Activated CD8-positive, alpha-beta T cell treated with anti-CD3 and anti-CD28 coated beads for 36 hours (primary cell): ENCODE data around the gene ZFAND2B. TPM values are rescaled to one million over a fixed set of nuclear protein-coding genes. Genes with fewer than 3 reads are reported as not detected.

Experiments
- ATAC-seq: fragments of 200-7000 bp; cut with Tn5 transposase; one replicate; pipeline ENCODE4 v1.10.0; 2021; ENCODE audit warnings: mild to moderate bottlenecking, moderate library complexity
- CTCF ChIA-PET: fragments of 350-600 bp; sonication (Branson Sonifier 250); formaldehyde crosslinking; loops from one replicate; lab custom pipeline; 2021; ENCODE audit warnings: antibody characterized with exemption; lab: Charles Lee
- POLR2A ChIA-PET: fragments of 350-600 bp; sonication (Branson Sonifier 250); formaldehyde crosslinking; loops from one replicate; lab custom pipeline; 2021; ENCODE audit warnings: antibody characterized with exemption; lab: Charles Lee
- DNase-seq: peaks from one replicate; pipeline ENCODE4 v3.0.0-alpha.2; 2020
- H3K27ac Mint-ChIP-seq: one replicate; pipeline ENCODE4 v1.8.0; 2021; ENCODE audit warnings: mild to moderate bottlenecking, mixed read lengths
- H3K27me3 Mint-ChIP-seq: one replicate; pipeline ENCODE4 v1.8.0; 2021; ENCODE audit warnings: mixed read lengths
- H3K36me3 Mint-ChIP-seq: one replicate; pipeline ENCODE4 v1.8.0; 2021; ENCODE audit warnings: low read depth, mixed read lengths
- H3K4me1 Mint-ChIP-seq: one replicate; pipeline ENCODE4 v1.8.0; 2021; ENCODE audit warnings: low read depth, mixed read lengths
- H3K4me3 Mint-ChIP-seq: one replicate; pipeline ENCODE4 v1.8.0; 2021; ENCODE audit warnings: mild to moderate bottlenecking, moderate library complexity, mixed read lengths
- H3K9me3 Mint-ChIP-seq: one replicate; pipeline ENCODE4 v1.8.0; 2021; ENCODE audit warnings: mixed read lengths
- intact Hi-C: fragments of 100-400 bp; cut with micrococcal nuclease; formaldehyde crosslinking; loops from one replicate; pipeline ENCODE4 v1.10.0; 2022
- total RNA-seq, 2 experiments: library from RNA; stranded (reverse); gene quantifications; one replicate each; pipeline ENCODE4 v1.2.3, GENCODE V29; 2021
- TF ChIP-seq, protein P1 (sequence below): fragments of 200-600 bp; IDR thresholded peaks from one replicate; pipeline ENCODE4 v1.8.0; 2022; ENCODE audit warnings: antibody characterized with exemption, mild to moderate bottlenecking

Gene ZFAND2B
- total RNA-seq, 2 experiments from 2014 or later, result 31.3 to 33.3 TPM

DNA sequence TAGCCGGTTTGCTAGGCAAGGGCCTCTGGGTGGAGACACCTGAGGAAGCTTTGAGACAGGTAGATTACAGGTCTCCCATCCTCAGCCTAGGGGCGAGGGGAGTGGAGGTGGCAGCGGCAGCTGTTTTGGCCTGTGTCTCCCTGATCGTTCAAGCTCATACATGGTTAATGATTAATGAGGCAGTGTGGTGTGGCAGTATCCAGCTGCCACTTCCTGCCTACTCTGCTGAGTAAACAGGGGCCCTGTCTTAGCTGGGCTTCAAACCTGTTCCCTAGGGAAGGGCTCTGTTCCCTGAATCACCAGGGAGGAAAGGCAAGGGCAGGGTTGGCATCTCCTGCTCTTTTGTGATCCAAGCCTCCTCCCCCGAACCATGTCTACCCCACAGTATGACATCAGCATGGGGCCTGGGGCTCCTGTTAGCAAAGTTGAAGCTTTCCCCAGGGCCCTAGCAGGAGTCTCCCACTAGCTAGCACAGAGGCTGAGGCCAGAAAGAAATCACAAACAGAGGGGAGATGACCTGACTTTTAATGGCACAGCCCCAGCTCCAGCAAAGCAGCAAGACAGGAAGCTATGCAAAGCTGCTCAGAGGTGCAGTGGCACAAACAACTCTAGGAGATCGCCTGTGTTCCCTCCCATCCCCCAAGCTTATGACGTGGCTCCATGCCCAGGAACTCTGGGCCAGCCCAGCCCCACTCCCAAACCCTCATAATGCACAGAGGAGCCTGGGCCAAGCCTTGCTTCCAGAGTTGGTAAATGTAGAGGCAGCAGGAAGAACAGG is 42.8 kb downstream of the ZFAND2B start:
- Mint-ChIP-seq H3K4me3 (peak overlapping the region; percentile 68), H3K27ac (peak overlapping the region; percentile 91), H3K4me1 (peaks cover 69% of the 10 kb centered on the region), H3K9me3 (no peaks in the 10 kb centered on the region), H3K36me3 (peaks cover 64% of the 10 kb centered on the region), H3K27me3 (no peaks in the 10 kb centered on the region)
- CTCF ChIA-PET, result interaction anchor here (0.8 to 10.1 kb wide), 13 partner anchors 10 to 191 kb away, joined by 3 to 132 read pairs (median 4); partner anchors contain the start of genes CNPPD1 and DNAJB2
- TF ChIP-seq, protein P1, sequence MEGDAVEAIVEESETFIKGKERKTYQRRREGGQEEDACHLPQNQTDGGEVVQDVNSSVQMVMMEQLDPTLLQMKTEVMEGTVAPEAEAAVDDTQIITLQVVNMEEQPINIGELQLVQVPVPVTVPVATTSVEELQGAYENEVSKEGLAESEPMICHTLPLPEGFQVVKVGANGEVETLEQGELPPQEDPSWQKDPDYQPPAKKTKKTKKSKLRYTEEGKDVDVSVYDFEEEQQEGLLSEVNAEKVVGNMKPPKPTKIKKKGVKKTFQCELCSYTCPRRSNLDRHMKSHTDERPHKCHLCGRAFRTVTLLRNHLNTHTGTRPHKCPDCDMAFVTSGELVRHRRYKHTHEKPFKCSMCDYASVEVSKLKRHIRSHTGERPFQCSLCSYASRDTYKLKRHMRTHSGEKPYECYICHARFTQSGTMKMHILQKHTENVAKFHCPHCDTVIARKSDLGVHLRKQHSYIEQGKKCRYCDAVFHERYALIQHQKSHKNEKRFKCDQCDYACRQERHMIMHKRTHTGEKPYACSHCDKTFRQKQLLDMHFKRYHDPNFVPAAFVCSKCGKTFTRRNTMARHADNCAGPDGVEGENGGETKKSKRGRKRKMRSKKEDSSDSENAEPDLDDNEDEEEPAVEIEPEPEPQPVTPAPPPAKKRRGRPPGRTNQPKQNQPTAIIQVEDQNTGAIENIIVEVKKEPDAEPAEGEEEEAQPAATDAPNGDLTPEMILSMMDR, result no peak
- intact Hi-C loops, result loop anchor here (5.0 kb wide), 1 partner anchor 48 kb away; no protein-coding TSS in a partner anchor
- POLR2A ChIA-PET, result interaction anchor here (0.6 to 19.2 kb wide), 9 partner anchors 11 to 130 kb away, joined by 4 to 239 read pairs (median 6); partner anchors contain the start of genes ABCB6, ANKZF1, ATG9A and CNPPD1
- no peak for ATAC-seq
- DNase-seq, result peak; percentile 43

- peak overlapping the region; percentile 91 for H3K27ac Mint-ChIP-seq
- ATAC-seq (no peak), DNase-seq (no peak)
- ChIA-PET CTCF (interaction anchor here (0.8 to 10.1 kb wide), 10 partner anchors 11 to 192 kb away, joined by 3 to 132 read pairs (median 4); partner anchors contain the start of genes CNPPD1 and DNAJB2), POLR2A (interaction anchor here (1.2 to 19.2 kb wide), 6 partner anchors 12 to 77 kb away, joined by 4 to 239 read pairs (median 7); partner anchors contain the start of genes ABCB6, ANKZF1, ATG9A and CNPPD1)
- TF ChIP-seq, protein P1, result no peak
- peaks cover 64% of the 10 kb centered on the region for H3K36me3 Mint-ChIP-seq
- H3K27me3 Mint-ChIP-seq, result no peaks in the 10 kb centered on the region
- no peaks in the 10 kb centered on the region for H3K9me3 Mint-ChIP-seq
- H3K4me1 Mint-ChIP-seq, result peaks cover 66% of the 10 kb centered on the region
- intact Hi-C loops, result no loop called here
- peak overlapping the region; percentile 68 for H3K4me3 Mint-ChIP-seq
These were observed 43.6 kb downstream of the ZFAND2B start for GRCh38 chr2:219250049-219250781.

DNA sequence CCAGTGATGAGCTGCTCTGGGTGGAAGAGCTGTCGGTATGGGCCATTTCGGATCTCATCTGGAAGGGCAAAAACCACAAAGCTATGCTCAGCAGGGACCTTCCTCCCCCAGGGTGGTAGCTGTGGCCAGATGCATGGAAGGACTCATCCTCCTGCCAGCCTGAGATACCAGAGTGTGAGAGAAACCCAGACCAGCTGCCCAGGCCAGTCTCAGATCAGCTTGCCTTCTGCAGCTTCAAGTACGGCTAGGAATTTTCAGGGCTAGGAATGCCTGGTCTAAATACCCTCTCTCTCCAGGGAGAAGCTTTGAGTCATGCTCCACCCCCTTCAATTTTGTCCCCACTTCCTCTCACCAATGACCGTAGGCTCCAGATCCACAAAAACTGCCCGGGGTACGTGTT is 45.1 kb downstream of the ZFAND2B start:
- intact Hi-C loops, result no loop called here
- DNase-seq (no peak), ATAC-seq (no peak)
- Mint-ChIP-seq H3K27me3 (no peaks in the 10 kb centered on the region), H3K4me3 (peak overlapping the region; percentile 77), H3K9me3 (no peaks in the 10 kb centered on the region), H3K27ac (peak overlapping the region; percentile 93), H3K36me3 (peaks cover 64% of the 10 kb centered on the region), H3K4me1 (peaks cover 69% of the 10 kb centered on the region)
- TF ChIP-seq, protein P1, result no peak
- CTCF ChIA-PET, result interaction anchor here (1.3 to 10.1 kb wide), 7 partner anchors 9 to 81 kb away, joined by 3 to 132 read pairs (median 6); partner anchors contain the start of gene DNAJB2
- POLR2A ChIA-PET, result interaction anchor here (1.1 to 19.2 kb wide), 9 partner anchors 9 to 48 kb away, joined by 3 to 239 read pairs (median 19); partner anchors contain the start of genes ABCB6, ANKZF1, ATG9A and DNAJB2

GRCh38 chr2:219252084-219252483 is 45.5 kb downstream of the ZFAND2B start:
- Mint-ChIP-seq H3K4me1 (peaks cover 65% of the 10 kb centered on the region), H3K36me3 (peaks cover 59% of the 10 kb centered on the region), H3K27me3 (no peaks in the 10 kb centered on the region), H3K9me3 (no peaks in the 10 kb centered on the region), H3K4me3 (peak overlapping the region; percentile 77), H3K27ac (peak overlapping the region; percentile 93)
- DNase-seq (peak; percentile 55), ATAC-seq (no peak)
- intact Hi-C loops, result no loop called here
- TF ChIP-seq, protein P1, result no peak
- CTCF ChIA-PET, result interaction anchor here (0.9 to 10.1 kb wide), 9 partner anchors 9 to 81 kb away, joined by 3 to 132 read pairs (median 6); partner anchors contain the start of gene DNAJB2
- POLR2A ChIA-PET, result interaction anchor here (1.1 to 19.2 kb wide), 13 partner anchors 7 to 52 kb away, joined by 3 to 239 read pairs (median 6); partner anchors contain the start of genes ABCB6, ANKZF1, ATG9A and DNAJB2
